Psoas muscle (tissue), 8 donors: ENCODE measurements around the gene MTUS2. TPM values are rescaled to one million over a fixed set of nuclear protein-coding genes. Genes with fewer than 3 reads are reported as not detected.

Experiments used
- ATAC-seq, 4 donors: fragments of 200-7000 bp; cut with Tn5 transposase; one replicate each; pipeline ENCODE4 v1.9.1; 2020; ENCODE audit warnings: moderate library complexity in 3 of 4, mild to moderate bottlenecking in 2 of 4
- DNase-seq, 2 donors: peaks; one replicate each; pipeline ENCODE4 v3.0.0-alpha.2; 2020
- H3K27ac ChIP-seq: fragments of 200-600 bp; one replicate; pipeline ENCODE4 v1.8.0; 2022
- H3K27me3 ChIP-seq, 3 donors: fragments of 200-600 bp in 1 of 3; one replicate each; pipeline versions ENCODE4 v1.6.1 to v1.8.0; 2013 to 2022; ENCODE audit warnings: low read length in 2 of 3, mild to moderate bottlenecking in 2 of 3, moderate library complexity in 1 of 3; ENCODE audit not compliant: insufficient read depth in 3 of 3
- H3K36me3 ChIP-seq, 2 donors: fragments of 200-600 bp in 1 of 2; one replicate each; pipeline versions ENCODE4 v1.6.1 to v1.8.0; 2013 to 2022; ENCODE audit warnings: low read depth in 1 of 2, mild to moderate bottlenecking in 1 of 2, moderate library complexity in 1 of 2; ENCODE audit not compliant: insufficient read depth in 1 of 2
- H3K4me1 ChIP-seq: fragments of 200-600 bp; one replicate; pipeline ENCODE4 v1.8.0; 2022
- H3K4me3 ChIP-seq: fragments of 200-600 bp; one replicate; pipeline ENCODE4 v1.8.0; 2022; ENCODE audit warnings: mild to moderate bottlenecking
- H3K9me3 ChIP-seq: fragments of 200-600 bp; one replicate; pipeline ENCODE4 v1.8.0; 2022
- WGBS, 3 donors: extraction: QIAGEN DNeasy Blood & Tissue Kit; methylation state at CpG; one replicate each; pipeline versions ENCODE4 v1.1.6 to v1.1.7; 2013; 5-methylcytosine and 5-hydroxymethylcytosine counted together
- intact Hi-C, 2 donors: fragments of 100-400 bp; cut with DNase I; formaldehyde crosslinking; loops; one replicate each; pipeline versions ENCODE4 v1.11.0 to v1.14.2; 2022
- polyA plus RNA-seq, 3 donors: library from polyadenylated mRNA; stranded (reverse); fragments of 200-250 nt; gene quantifications; one replicate each; pipeline ENCODE4 v1.2.3, GENCODE V29; 2013
- total RNA-seq, 4 donors: library from RNA; stranded (reverse); fragmentation: NEBNext Ultra II Directional in 2 of 4; extraction: Animal tissue kit (Norgen Biotek cat#: 25700) in 2 of 4; gene quantifications; one replicate each; pipeline versions ENCODE4 v1.2.1 to v1.2.4, GENCODE V29; 2021 to 2023
- TF ChIP-seq, protein P1 (sequence below): fragments of 200-600 bp; IDR thresholded peaks from one replicate; pipeline ENCODE4 v1.8.0; 2022; ENCODE audit warnings: antibody characterized with exemption
- donor health status: healthy with polysubstance abuse.
- donor health status: DM: no; HTN: no; CAD: no; lungs with moderate emphysema.
- donor health status: Bipolar disorder and iron deficiency.
- donor health status: healthy.
- donor health status: DM: yes; HTN: yes; CAD: no.
- donor health status: DM: no; HTN: no; CAD: no.
- donor health status: DM: no; HTN: no; CAD: no.
- donor health status: DM: yes; HTN: yes; CAD: no.

The MTUS2 gene
- total and polyA plus RNA-seq, 7 donors: 0.03 to 0.79 (median 0.14) TPM; not detected in 2

GRCh38 chr13:28796938-28797257 is 23.2 kb upstream of the MTUS2 start:
- no peak overlapping the region for H3K27ac ChIP-seq
- TF ChIP-seq, protein P1, sequence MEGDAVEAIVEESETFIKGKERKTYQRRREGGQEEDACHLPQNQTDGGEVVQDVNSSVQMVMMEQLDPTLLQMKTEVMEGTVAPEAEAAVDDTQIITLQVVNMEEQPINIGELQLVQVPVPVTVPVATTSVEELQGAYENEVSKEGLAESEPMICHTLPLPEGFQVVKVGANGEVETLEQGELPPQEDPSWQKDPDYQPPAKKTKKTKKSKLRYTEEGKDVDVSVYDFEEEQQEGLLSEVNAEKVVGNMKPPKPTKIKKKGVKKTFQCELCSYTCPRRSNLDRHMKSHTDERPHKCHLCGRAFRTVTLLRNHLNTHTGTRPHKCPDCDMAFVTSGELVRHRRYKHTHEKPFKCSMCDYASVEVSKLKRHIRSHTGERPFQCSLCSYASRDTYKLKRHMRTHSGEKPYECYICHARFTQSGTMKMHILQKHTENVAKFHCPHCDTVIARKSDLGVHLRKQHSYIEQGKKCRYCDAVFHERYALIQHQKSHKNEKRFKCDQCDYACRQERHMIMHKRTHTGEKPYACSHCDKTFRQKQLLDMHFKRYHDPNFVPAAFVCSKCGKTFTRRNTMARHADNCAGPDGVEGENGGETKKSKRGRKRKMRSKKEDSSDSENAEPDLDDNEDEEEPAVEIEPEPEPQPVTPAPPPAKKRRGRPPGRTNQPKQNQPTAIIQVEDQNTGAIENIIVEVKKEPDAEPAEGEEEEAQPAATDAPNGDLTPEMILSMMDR: no peak
- intact Hi-C loops: loop anchor here (2.0 to 10.0 kb wide), 3 partner anchors 92 to 472 kb away; no protein-coding TSS in a partner anchor
- ATAC-seq: no peak
- 96 to 100% (median 98%) methylated on average over 1 of the region's 1 CpG for WGBS, 3 donors
- H3K4me1 ChIP-seq: no peaks in the 10 kb centered on the region
- H3K36me3 ChIP-seq: no peaks in the 10 kb centered on the region
- H3K27me3 ChIP-seq: peaks cover 0 to 7% (median 3%) of the 10 kb centered on the region in 3 donors
- H3K9me3 ChIP-seq: no peaks in the 10 kb centered on the region
- DNase-seq: no peak
- no peak overlapping the region for H3K4me3 ChIP-seq

DNA sequence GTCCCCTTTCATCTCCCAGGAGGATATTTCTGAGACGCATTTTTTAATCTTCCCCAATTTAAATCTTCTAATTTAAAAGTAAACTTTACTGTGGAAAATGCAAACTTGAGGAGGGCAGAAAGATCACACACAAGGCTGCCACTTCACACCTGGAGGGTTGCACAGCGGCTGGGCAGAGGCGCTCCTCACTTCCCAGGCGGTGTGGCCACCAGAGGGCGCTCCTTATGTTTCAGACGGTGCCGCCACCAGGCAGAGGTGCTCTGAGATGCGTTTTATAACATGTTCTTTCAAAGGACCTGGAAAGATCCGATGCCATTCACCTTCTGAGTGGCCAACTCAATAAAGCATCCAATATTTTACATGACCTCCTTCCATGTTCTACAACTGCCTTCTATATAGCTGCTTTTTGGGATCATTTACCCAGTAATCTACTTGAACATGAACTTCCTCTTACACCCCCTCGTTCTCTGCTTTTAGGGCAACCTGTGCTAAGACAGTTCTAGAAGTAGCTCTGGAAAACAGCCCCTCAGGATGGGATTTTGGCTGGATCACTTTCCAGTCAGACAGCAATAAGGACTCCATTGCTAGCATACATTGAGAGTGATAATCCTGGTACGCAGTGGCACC is 14.8 kb upstream of the MTUS2 start:
- TF ChIP-seq, protein P1: no peak
- H3K27me3 ChIP-seq: peaks cover 0 to 4% (median 3%) of the 10 kb centered on the region in 3 donors
- H3K36me3 ChIP-seq: no peaks in the 10 kb centered on the region
- DNase-seq (no peak), ATAC-seq (no peak)
- no peaks in the 10 kb centered on the region for H3K4me1 ChIP-seq
- 46 to 51% (median 47%) methylated on average over 11 of the region's 11 CpGs for WGBS, 3 donors
- no peak overlapping the region for H3K27ac ChIP-seq
- no peak overlapping the region for H3K4me3 ChIP-seq
- no peaks in the 10 kb centered on the region for H3K9me3 ChIP-seq
- intact Hi-C loops: no loop called here

DNA sequence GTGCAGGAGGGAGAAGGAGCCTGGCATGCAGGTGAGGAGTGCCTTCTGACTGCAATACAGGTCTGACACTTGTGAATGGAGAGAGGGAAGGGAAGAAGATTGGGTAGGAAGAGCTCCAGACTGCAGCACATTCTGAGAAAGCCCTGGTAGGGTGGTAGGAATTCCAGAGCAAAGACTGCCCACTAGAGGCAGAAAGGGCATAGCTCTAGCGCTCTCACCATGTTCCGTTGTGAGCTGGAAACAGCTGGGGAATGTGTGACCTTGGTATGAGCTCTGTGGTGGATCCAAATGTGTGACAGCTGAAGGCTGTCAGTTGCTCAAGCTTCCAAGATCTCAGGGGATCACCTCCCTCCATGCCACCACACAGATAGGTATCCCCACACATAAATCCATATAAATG is 2.9 kb upstream of the MTUS2 start:
- H3K27me3 ChIP-seq: peaks cover 0 to 50% (median 21%) of the 10 kb centered on the region in 3 donors
- intact Hi-C loops: no loop called here
- TF ChIP-seq, protein P1: no peak

DNA sequence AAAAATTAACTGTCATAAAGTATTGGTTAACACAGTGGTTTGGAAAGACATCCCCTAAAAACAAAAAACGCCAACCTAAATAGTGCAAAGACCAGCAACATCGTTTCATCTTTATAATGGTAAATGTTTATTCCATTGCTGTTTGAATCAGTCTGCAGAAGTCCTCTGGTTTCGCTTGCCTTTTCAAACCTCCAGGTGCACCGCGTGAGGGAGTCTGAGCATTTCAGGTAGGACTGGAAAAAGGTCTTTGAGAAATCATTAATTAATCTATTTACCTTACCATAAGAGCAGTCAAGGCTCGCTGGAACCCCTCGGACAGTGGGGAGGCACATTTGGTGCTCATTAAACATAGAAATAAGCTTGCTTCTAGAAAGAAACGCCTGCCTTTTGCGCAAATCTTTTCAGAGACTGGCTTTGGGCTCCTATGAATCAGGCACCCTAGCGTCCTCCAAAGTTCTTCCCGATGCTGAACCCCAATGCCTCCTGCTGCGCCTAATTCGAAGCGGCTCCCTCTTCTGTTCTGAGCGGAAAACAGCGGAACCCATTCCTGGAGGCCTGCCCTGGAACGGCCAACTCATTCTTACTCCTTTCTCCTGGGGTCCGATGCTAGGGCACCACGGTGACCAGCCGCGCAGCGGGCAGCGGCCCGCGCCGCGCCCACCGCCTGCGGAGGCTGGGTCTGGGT is 951 bp upstream of the MTUS2 start:
- Histone ChIP-seq H3K4me1 (no peaks in the 10 kb centered on the region), H3K36me3 (no peaks in the 10 kb centered on the region), H3K27ac (no peak overlapping the region), H3K9me3 (peaks cover 5% of the 10 kb centered on the region), H3K27me3 (peaks cover 0 to 64% (median 24%) of the 10 kb centered on the region in 3 donors), H3K4me3 (no peak overlapping the region)
- ATAC-seq: no peak
- no peak for DNase-seq
- intact Hi-C loops: no loop called here
- 4 to 8% (median 7%) methylated on average over 23 to 29 of the region's 29 CpGs for WGBS, 3 donors
- TF ChIP-seq, protein P1: no peak

More for the DNA sequence above, 2.9 kb upstream of the MTUS2 start:
- DNase-seq (no peak), ATAC-seq (no peak)
- H3K4me1 ChIP-seq: no peaks in the 10 kb centered on the region
- H3K4me3 ChIP-seq: no peak overlapping the region
- 88 to 93% (median 91%) methylated on average over 2 of the region's 2 CpGs for WGBS, 3 donors
- no peak overlapping the region for H3K27ac ChIP-seq
- H3K36me3 ChIP-seq: no peaks in the 10 kb centered on the region
- H3K9me3 ChIP-seq: peaks cover 5% of the 10 kb centered on the region
